ENCODE measurements around the gene TBC1D22B. TPM values are rescaled to one million over a fixed set of nuclear protein-coding genes. Genes with fewer than 3 reads are reported as not detected.

The TBC1D22B gene
- total and polyA plus RNA-seq, 9 of the 15 experiments (the other 6 are each of a cell fraction or from before 2014, with no cell fraction given): 4.8 to 24.2 (median 13.5) TPM

GRCh38 chr6:37242429-37243052 lies 15.0 kb upstream of the TBC1D22B start (continued):
- TF ChIP-seq ZNF318 (IDR thresholded peaks at IDR 0.05; ENCODE audit: borderline replicate concordance in 1 of 2, low read depth in 1 of 2) (peak in 1 of 2 experiments; percentile 96; a peak in 2 of 4 replicates), CREB5 (CRISPR knock-in tag; IDR thresholded peaks at IDR 0.05) (no peak), RBM25 (IDR thresholded peaks at IDR 0.05; ENCODE audit: low read depth, low read length, severe bottlenecking) (peak; percentile 19), HMGXB4 (CRISPR knock-in tag; IDR thresholded peaks at IDR 0.05) (no peak), TCF15 (CRISPR knock-in tag; IDR thresholded peaks at IDR 0.05) (no peak), DPF2 (IDR thresholded peaks at IDR 0.05) (peak; percentile 64; the same call in 1 of the 2 replicates), MEIS2 (IDR thresholded peaks at IDR 0.05; ENCODE audit: partially characterized antibody) (peak; percentile 96), NR4A1 (CRISPR knock-in tag; IDR thresholded peaks at IDR 0.05) (no peak), NR4A1 (tag; IDR thresholded peaks at IDR 0.05) (peak; percentile 29; the same call in 1 of the 2 replicates), ATF3 (IDR thresholded peaks at IDR 0.05) (peak; percentile 91), ATF3 (CRISPR knock-in tag; conservative IDR thresholded peaks at IDR 0.05) (no peak; the same call in 1 of the 2 replicates), CREB3 (tag; conservative IDR thresholded peaks at IDR 0.05; ENCODE audit: low read depth) (peak; percentile 74), NFE2 (IDR thresholded peaks at IDR 0.05; ENCODE audit: low read depth) (no peak)
